ENCODE results near the gene MARK2.
A peak's percentile ranks its signal among the peaks of the same experiment; 100 is the strongest.
"Not testable (repeated sequence)": the region's sequence is repeated elsewhere in the genome, so short reads cannot be mapped to it uniquely, and the experiment has no call there.

MARK2 gene

GRCh38 chr11:63855975-63856374 is 17.1 kb downstream of the MARK2 start:
- no peak for DNase-seq

- no peak for DNase-seq
Measured at GRCh38 chr11:63858628-63859550, 20.0 kb downstream of the MARK2 start.

DNA sequence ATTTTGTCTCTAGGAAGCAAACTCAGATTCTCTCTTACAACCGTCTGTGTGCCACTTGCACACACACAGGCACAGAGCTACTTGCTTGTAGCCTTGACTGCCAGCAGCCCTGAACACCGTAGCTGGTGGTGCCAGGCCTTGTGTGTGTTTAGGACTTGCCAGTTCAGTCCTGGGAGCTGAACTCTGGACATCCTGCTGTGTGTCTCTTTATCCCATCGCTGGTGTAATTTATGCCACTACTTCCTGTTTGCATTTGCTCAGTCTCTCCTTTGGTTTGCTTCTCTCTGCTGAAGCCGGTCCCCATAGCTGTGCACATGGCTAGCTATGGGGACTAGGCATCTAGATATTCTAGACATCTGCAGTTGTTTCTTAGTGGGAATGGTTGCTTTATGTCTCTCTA is 24.0 kb downstream of the MARK2 start:
- peak; percentile 10 for DNase-seq

DNA sequence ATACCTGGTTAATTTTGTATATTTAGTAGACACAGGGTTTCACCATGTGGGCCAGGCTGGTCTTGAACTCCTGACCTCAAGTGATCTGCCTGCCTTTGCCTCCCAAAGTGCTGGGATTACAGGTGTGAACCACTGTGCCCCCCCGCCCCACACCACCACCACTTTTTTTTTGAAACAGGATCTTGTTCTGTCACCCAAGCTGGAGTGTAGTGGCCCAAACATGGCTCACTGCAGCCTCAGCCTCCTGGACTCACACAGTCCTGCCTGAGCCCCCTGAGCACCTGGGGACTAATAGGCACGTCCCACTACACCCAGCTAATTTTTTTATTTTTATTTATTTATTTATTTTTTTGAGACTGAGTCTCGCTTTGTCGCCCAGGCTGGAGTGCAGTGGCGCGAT is 24.7 kb downstream of the MARK2 start:
- not testable (repeated sequence) for DNase-seq

DNA sequence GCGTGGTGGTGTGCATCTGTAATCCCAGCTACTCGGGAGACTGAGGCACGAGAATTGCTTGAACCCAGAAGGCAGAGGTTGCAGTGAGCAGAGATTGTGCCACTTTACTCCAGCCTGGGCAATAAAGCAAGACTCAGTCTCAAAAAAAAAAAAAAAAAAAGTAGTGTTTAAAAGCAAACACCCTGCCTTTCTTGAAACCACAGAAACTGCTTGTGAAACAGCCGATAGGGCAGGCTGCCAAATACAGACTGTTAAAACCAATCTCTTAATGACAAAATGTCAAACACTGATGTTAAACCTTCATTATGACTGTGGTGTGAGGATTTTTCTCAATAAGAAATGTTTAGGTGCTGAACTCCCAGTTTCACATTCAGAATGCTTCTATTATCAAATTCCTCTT is 27.3 kb downstream of the MARK2 start:
- DNase-seq, result peak; percentile 51

- no peak for DNase-seq
Measured at GRCh38 chr11:63867511-63867910, 28.6 kb downstream of the MARK2 start.

GRCh38 chr11:63868399-63869064 is 29.6 kb downstream of the MARK2 start:
- DNase-seq, result no peak

DNA sequence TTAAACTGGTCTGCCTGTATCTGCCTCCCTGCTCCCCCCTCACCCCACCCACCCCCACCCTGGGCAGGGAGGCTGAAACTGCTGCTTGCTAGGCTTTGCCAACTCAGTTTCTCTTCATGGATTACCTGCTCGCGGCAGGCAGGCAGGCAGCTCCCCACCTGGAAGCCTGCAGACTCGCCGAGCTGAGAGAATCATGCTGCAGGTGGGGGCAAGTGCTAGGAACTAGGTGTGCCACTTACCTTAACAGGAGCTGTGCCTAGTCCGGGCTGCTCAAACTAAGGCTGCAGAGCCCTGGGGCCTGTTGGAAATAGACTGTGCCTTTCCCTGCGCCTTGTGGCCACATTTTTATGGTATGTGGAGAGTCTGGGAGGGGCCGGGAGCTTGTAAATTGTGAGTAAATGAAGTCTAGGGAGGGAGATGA is 30.3 kb downstream of the MARK2 start:
- no peak for DNase-seq

DNA sequence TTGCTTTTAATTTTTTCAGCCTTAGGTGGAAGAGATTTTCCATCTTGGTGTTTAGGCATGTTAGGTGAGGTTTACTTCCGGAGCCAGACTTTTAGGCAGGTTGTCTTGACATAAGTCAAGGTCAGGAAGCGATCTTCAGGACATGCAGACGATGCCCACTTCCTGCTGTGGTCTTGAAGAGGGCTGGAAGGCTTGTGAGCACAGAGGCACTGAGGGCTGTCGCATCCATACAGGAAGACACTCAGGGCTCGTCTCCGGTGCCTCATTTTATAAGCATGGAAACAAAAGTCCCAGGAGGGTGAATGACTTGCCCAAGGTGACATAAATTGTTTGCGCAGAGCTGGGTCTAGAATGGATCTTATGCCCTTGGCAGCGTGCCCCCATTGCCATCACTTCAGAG is 30.8 kb downstream of the MARK2 start:
- DNase-seq, result no peak

DNA sequence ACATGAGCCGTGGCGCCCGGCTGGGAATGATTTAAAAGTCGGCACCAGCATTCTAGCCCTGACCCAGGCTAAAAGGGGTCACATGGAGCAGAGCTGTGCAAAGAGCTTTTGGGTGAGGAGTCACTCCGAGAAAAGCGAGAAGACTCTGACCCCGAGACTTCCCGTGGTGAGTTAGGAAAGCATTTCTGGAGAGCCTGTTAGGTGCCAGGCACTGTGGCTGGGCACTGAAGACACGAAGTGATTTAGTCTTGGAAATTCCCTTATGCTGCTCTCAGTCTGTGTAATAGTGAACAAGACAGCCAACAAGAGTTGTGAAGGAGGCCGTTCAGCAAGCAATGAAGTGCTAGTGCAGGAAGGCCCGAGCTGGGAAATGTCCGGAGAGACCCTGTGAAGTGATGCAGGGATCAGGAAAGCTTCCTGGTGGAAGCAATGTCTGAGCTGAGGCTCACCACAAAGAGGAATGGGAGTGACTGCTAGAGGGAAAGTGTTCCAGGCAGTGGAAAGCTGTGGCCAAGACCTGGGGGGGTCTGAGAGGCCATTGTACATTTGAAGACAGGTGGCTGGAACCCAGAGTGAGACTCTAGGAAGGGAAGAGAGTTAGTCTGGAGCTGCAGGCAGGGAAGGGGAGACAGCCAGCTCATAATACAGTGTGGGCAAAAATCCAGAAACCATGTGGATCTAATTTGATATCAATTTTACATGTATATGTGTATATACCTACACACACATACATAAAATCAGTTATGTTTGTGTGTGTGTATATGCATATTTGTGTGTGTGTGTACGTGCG is 31.6 kb downstream of the MARK2 start:
- DNase-seq, result no peak

GRCh38 chr11:63871962-63872799 is 33.3 kb downstream of the MARK2 start:
- peak; percentile 94 for DNase-seq

DNA sequence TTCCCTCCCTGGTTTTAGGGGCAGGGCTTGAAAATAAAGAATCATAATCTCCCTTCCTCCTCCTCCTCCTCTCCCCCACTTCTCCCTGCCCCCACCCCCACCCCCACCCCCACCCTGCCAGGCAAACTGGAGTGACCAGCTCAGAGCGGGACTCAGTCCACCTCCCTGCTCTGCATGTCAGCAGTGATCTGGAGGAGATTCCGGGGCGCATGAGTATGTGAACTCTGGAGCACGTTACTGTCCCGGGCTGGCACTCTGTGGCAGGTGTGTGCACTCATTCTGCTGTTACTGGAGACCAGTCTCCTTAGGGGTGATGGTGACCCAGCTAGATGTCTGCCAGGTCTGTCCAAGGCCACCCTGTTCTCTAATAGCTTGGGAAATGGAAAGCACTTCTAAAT is 33.9 kb downstream of the MARK2 start:
- no peak for DNase-seq

- DNase-seq, result no peak
Measured at GRCh38 chr11:63873311-63873710, 34.4 kb downstream of the MARK2 start.

DNA sequence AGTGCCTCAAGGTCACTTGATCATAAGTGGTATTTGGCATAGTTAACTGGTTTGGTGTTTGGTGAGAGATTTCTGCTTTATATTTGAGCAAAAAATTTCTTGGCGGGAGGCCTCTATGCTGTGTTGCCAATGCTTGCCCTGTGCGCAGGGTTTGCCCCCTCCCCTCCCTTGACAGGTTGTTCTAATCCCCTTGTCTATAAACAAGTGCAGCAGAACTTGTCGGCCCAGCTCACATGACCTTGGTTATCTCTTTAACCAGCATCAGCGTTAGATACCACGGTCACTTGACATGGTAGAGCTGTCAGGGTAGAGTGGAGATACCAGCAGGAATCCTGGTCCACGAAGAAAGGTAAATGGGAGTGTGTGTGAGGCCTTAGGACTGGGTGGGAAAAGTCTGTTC is 35.6 kb downstream of the MARK2 start:
- no peak for DNase-seq

- DNase-seq, result no peak
Measured at GRCh38 chr11:63875506-63876065, 36.7 kb downstream of the MARK2 start.

DNA sequence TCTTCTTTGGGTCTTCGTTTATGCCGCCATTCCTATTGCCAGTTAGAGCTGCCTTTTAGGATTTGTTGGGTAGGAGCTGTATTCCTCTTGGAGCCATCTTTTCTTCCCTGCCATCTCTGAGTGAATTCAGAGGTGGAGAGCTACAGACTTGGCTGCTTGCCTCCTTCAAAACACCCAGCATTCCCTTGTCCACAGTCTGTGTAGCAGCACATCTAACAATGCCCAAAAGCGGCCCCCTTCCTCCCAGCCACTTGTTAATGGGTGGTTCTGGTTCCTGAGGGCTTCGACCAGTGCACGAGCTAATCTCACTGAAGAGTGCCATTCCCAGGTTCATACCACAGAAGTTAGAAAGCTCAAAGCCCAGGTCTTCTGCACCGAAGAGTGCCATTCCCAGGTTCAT is 37.7 kb downstream of the MARK2 start:
- no peak for DNase-seq

DNA sequence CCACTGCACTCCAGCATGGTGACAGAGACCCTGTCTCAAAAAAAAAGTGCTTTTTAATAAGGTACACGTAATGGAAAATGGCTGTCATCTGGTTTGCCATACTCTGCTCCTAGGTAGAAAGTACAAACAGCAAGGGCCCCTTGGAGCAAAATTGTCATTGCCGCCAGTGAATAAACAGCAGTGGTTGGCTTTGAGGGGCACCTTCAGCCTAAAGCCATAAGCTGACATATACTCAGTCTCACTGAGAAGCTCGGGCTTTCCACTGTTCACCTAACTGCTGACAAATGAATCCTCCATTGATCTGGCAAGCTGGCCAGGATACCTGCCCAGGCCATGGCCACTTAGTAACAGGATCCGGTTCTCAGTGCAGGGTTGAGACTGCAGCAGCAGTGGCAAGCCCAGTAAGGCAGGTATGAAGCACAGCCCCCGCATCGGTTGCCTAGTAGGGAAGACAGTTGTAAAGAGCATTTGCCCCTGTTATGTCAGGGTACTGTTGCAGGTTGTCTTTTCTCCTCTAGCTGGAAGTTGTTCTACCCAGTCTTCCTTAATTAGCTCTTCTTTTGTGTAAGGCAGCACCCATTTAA is 38.8 kb downstream of the MARK2 start:
- DNase-seq, result no peak

DNA sequence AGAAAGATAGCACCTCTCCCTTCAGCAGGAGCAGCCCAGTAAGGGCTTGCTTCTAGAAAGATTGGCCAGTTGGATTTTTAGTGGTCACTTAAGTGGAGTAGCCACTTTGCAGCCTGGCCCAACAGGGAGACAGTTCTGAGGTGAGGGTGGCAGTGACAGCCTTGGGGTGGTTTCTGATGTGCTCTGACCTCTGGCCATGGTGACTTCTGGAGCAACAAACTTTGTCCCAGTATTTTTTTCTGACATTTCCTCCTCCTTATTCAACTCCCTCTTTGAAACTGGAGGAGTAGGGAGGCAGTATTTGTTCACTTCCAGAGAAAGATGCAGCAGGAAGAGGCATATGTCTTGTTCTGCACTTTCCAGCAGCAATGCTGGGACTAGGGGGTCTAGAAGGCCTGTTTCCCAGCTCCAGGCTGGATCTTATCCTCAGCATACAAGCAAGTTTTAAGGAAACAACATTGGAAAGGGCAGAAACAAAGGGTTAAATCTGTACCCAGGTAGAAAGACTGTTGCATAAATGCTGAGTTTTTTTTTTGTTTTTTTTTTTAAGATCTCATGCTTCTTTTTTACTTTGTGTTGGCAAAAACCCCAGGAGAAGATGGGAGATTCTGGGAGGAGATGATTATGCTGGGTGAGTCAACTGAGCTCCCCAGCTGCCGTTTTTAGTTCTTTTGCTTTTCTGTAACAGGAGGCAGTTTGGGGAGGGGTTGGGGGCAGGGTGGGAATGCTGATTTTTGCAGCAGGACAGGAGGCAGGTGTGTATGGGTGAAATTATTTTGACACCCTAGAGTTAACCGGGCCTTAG is 40.9 kb downstream of the MARK2 start:
- peak; percentile 69 for DNase-seq

GRCh38 chr11:63880403-63880790 is 41.5 kb downstream of the MARK2 start:
- DNase-seq, result no peak

DNA sequence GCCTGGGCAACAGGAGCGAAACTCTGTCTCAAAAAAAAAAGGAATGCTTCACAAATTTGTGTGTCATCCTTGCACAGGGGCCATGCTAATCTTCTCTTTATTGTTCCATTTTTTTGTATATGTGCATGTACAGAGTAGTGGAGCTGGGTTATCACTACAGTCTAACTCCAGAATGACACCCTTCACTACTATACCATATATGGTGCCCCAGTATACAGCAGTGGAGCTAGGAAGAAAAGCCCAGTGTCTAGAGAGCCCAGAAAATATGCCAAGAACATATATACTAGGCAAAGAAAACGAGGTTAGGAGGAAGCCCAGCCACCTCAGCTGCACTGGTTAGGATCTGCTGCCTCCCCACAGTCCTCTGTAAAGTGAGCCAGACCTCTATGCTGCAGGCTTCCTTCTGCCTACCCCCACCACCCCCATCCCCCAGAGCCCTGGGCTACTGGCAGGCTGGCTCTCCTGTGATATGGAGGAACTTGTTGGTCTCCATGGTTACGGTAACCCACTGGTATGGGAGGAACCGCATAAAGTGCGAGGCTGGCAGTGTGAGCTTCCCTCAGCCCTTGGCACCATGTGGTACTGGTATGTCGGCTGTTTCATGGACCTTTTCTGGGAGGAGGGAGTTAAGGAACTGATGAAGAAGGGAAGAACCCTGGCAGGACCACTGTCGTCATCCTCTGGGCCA is 43.8 kb downstream of the MARK2 start:
- DNase-seq, result peak; percentile 44

Measured in fibroblast of skin of scalp (primary cell).